OCI-LY7 (cell line): ENCODE data around the gene NOL4L. TPM values are rescaled to one million over a fixed set of nuclear protein-coding genes. Genes with fewer than 3 reads are reported as not detected.

Experiments
- BruUV-seq: library from RNA; stranded (reverse); fragments of 400-500 nt; replicated peaks from 2 replicates; lab custom pipeline; 2021; lab: Mats Ljungman, UMichigan
- CTCF ChIA-PET: fragments of 300-600 bp; sonication (Branson Sonifier 250); formaldehyde crosslinking; loops from one replicate; lab custom pipeline; 2022; ENCODE audit warnings: antibody characterized with exemption; ENCODE audit not compliant: unreplicated experiment; lab: Charles Lee
- POLR2A ChIA-PET: fragments of 300-600 bp; sonication (Branson Sonifier 250); formaldehyde crosslinking; loops from one replicate; lab custom pipeline; 2022; ENCODE audit warnings: antibody characterized with exemption; lab: Charles Lee
- DNase-seq: peaks from one replicate; pipeline ENCODE4 v3.0.0-alpha.2; 2015; ENCODE audit warnings: low spot score
- H2AFZ ChIP-seq: fragments of 200-600 bp; sonication (generic), shearing (Covaris generic); 2 replicates; pipeline ENCODE4 v1.6.1; 2014; ENCODE audit warnings: mild to moderate bottlenecking, antibody characterized with exemption, low read length, moderate library complexity
- H3K27ac ChIP-seq: fragments of 200-600 bp; sonication (generic); 2 replicates; pipeline ENCODE4 v1.5.1; 2014; ENCODE audit warnings: mixed run types, low read depth, mild to moderate bottlenecking, moderate library complexity, low read length, inconsistent platforms; ENCODE audit not compliant: poor library complexity, severe bottlenecking
- H3K36me3 ChIP-seq: fragments of 200-600 bp; sonication (generic); 2 replicates; pipeline ENCODE4 v1.6.1; 2014; ENCODE audit warnings: mild to moderate bottlenecking, antibody characterized with exemption, low read length, moderate library complexity, mixed read lengths; ENCODE audit not compliant: insufficient read depth
- H3K4me1 ChIP-seq: fragments of 200-600 bp; sonication (generic); 2 replicates; pipeline ENCODE4 v1.5.1; 2014; ENCODE audit warnings: mild to moderate bottlenecking, low read length; ENCODE audit not compliant: insufficient read depth, poor library complexity, severe bottlenecking
- H3K4me2 ChIP-seq: fragments of 200-600 bp; sonication (generic); 2 replicates; pipeline ENCODE4 v1.6.1; 2014; ENCODE audit warnings: mild to moderate bottlenecking, low read length
- H3K4me3 ChIP-seq: fragments of 200-600 bp; sonication (generic); 2 replicates; pipeline ENCODE4 v1.5.1; 2014; ENCODE audit warnings: mild to moderate bottlenecking, low read depth, low read length; ENCODE audit not compliant: poor library complexity, severe bottlenecking
- H3K79me2 ChIP-seq: fragments of 200-600 bp; sonication (generic); 2 replicates; pipeline ENCODE4 v1.6.1; 2016; ENCODE audit warnings: low read depth, mild to moderate bottlenecking, low read length, moderate library complexity, mixed read lengths; ENCODE audit not compliant: insufficient read depth
- H3K9me2 ChIP-seq: fragments of 200-600 bp; sonication (generic); 2 replicates; pipeline ENCODE4 v1.6.1; 2016; ENCODE audit warnings: mild to moderate bottlenecking, low read length, mixed read lengths; ENCODE audit not compliant: insufficient read depth
- H3K9me3 ChIP-seq: fragments of 200-600 bp; sonication (generic); 2 replicates; pipeline ENCODE4 v1.6.1; 2014; ENCODE audit warnings: mild to moderate bottlenecking, mixed run types, low read length, mixed read lengths
- H4K20me1 ChIP-seq: fragments of 200-600 bp; sonication (generic); 2 replicates; pipeline ENCODE4 v1.6.1; 2014; ENCODE audit warnings: mild to moderate bottlenecking, antibody characterized with exemption, low read length, moderate library complexity, mixed read lengths; ENCODE audit not compliant: insufficient read depth
- CTCF ChIP-seq: fragments of 200-600 bp; sonication (generic); conservative IDR thresholded peaks from 2 replicates; pipeline ENCODE4 v1.5.1; 2014; ENCODE audit warnings: mild to moderate bottlenecking, antibody characterized with exemption, low read length, moderate library complexity, mixed read lengths
- EZH2phosphoT487 ChIP-seq: fragments of 200-600 bp; sonication (generic); IDR thresholded peaks from 2 replicates; pipeline ENCODE4 v1.6.1; 2018; ENCODE audit warnings: low read depth, borderline replicate concordance, mild to moderate bottlenecking, mixed run types, antibody characterized with exemption, low read length, moderate library complexity, mixed read lengths
- intact Hi-C: fragments of 100-400 bp; cut with micrococcal nuclease; formaldehyde crosslinking; loops from one replicate; pipeline ENCODE4 v1.10.0; 2022; ENCODE audit not compliant: unreplicated experiment
- total RNA-seq, 2 experiments: library from RNA; depleted of rRNA in 1 of 2; stranded (reverse); fragments of >200 nt in 1 of 2; shearing (Covaris generic) in 1 of 2; gene quantifications; 2 replicates each; pipeline ENCODE4 v1.2.3, GENCODE V29; 2014 to 2022

Gene NOL4L
- total RNA-seq, 2 experiments from 2014 or later = 3.9 to 4.2 TPM

GRCh38 chr20:32484958-32485769 is 100.0 kb downstream of the NOL4L start:
- no peaks in the 10 kb centered on the region for H3K9me2 ChIP-seq
- peak overlapping the region; percentile 88 for H3K4me2 ChIP-seq
- peaks cover 20% of the 10 kb centered on the region for H3K4me1 ChIP-seq
- H2AFZ ChIP-seq = peak overlapping the region; percentile 73; the same call in 1 of the 2 replicates
- no peaks in the 10 kb centered on the region for H3K36me3 ChIP-seq
- H3K4me3 ChIP-seq = peak overlapping the region; percentile 78
- DNase-seq = peak; percentile 87
- no peak for TF ChIP-seq EZH2phosphoT487
- peak; percentile 91 for TF ChIP-seq CTCF
- intact Hi-C loops = no loop called here
- no peaks in the 10 kb centered on the region for H3K79me2 ChIP-seq
- H4K20me1 ChIP-seq = no peaks in the 10 kb centered on the region
- ChIA-PET POLR2A (interaction anchor here (0.7 to 1.6 kb wide), 3 partner anchors 24 to 895 kb away, joined by 3 to 7 read pairs (median 4); partner anchors contain the start of gene TM9SF4), CTCF (interaction anchor here (0.6 to 1.6 kb wide), 2 partner anchors 14 to 458 kb away, joined by 6 to 8 read pairs; no protein-coding TSS in a partner anchor)
- H3K9me3 ChIP-seq = no peaks in the 10 kb centered on the region
- H3K27ac ChIP-seq = peak overlapping the region; percentile 29
- BruUV-seq = no TSS peak

DNA sequence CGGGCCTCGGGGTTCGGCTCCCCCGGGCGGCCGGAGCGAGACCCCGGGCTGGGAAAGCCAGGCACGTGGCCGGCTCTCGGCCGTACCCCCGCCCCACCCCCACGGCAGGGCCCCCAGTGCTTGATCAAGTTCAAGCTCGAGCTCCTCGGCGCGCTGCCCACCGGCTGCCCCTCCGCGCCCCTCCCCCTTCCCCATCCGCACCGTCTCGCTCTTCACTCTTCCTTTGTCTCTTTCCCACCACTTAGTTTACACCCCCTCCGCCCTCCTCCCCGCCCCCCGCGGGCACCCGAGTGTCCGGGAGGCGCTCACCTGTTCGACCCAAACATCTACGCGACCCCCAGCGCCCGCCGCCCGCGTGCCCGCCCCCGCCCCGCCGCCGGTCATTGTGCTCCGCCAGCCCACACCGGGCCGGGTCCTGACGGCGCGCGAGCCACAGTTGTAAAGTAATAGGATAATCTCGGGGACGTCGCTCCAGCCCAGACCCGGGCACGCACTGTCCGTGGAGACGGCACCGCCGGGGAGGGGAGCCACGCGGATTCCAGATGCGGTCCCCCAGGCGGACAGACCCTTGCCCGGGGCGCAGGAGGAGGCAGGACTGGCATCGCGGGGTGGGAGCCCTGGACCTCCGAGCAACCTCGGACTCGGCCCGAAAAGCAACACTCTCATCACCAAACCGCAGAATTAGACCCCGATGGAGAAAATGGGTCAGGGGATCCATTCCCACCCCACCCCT is 100.7 kb downstream of the NOL4L start:
- intact Hi-C loops = no loop called here

More for the DNA sequence above, 100.7 kb downstream of the NOL4L start:
- DNase-seq = peak; percentile 25
- Histone ChIP-seq H3K27ac (peak overlapping the region; percentile 29), H3K9me2 (no peaks in the 10 kb centered on the region), H3K79me2 (no peaks in the 10 kb centered on the region), H3K36me3 (no peaks in the 10 kb centered on the region), H3K4me3 (peak overlapping the region; percentile 78), H4K20me1 (no peaks in the 10 kb centered on the region), H3K4me1 (peaks cover 20% of the 10 kb centered on the region), H3K4me2 (peak overlapping the region; percentile 88), H2AFZ (peak overlapping the region; percentile 73), H3K9me3 (no peaks in the 10 kb centered on the region)
- no TSS peak for BruUV-seq
- CTCF ChIA-PET = interaction anchor here (0.6 to 1.6 kb wide), 2 partner anchors 13 to 457 kb away, joined by 6 to 8 read pairs; no protein-coding TSS in a partner anchor
- POLR2A ChIA-PET = interaction anchor here (1.6 kb wide), 1 partner anchor 25 kb away, joined by 7 read pairs; no protein-coding TSS in a partner anchor
- TF ChIP-seq EZH2phosphoT487 (no peak), CTCF (no peak; the same call in 1 of the 2 replicates)
